LHCN-M2 (cell line): ENCODE results near the gene TRIM67. TPM values are rescaled to one million over a fixed set of nuclear protein-coding genes. Genes with fewer than 3 reads are reported as not detected.
"Not testable (repeated sequence)": the region's sequence is repeated elsewhere in the genome, so short reads cannot be mapped to it uniquely, and the experiment has no call there.

ENCODE experiments used
- DNase-seq: peaks from one replicate; pipeline ENCODE4 v3.0.0-alpha.2; 2012; ENCODE audit warnings: low read depth
- total RNA-seq: library from RNA; depleted of rRNA; stranded (reverse); fragments of >200 nt; gene quantifications from 2 replicates; pipeline ENCODE4 v1.2.3, GENCODE V29; 2014

TRIM67 gene
- total RNA-seq, 1 experiment from 2014 or later, result not detected

DNA sequence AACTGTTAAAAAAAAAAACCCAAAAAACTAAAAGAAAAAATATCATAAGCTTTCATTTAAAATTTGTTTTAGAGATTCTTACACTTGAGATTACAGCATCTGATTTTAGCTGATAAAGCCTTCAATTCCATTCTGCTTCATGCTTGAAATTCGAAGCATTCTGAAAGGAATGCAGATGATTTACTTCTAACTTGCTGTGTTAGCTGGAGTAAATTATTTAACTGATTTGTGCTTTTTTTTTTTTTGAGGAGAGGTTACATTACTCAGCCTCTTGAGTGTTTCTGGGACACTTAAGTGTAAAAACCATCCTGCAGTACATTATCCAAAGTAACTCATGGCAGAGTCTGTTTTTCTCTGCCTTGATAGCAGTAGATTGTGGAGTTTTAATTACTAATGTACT is 4.5 kb upstream of the TRIM67 start:
- DNase-seq, result no peak

DNA sequence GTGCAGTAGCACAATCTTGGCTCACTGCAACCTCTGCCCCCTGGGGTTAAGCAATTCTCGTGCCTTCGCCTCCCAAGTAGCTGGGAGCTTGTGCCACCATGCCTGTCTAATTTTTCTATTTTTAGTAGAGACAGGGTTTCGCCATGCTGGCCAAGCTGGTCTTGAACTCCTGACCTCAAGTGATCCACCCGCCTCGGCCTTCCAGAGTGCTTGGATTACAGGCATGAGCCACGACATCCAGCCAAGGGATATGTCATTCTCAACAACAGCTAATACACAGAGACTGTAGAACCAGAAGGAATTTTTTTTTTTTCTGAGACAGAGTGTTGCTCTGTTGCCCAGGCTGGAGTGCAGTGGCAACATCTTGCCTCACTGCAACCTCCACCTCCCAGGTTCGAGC is 3.7 kb upstream of the TRIM67 start:
- not testable (repeated sequence) for DNase-seq

DNA sequence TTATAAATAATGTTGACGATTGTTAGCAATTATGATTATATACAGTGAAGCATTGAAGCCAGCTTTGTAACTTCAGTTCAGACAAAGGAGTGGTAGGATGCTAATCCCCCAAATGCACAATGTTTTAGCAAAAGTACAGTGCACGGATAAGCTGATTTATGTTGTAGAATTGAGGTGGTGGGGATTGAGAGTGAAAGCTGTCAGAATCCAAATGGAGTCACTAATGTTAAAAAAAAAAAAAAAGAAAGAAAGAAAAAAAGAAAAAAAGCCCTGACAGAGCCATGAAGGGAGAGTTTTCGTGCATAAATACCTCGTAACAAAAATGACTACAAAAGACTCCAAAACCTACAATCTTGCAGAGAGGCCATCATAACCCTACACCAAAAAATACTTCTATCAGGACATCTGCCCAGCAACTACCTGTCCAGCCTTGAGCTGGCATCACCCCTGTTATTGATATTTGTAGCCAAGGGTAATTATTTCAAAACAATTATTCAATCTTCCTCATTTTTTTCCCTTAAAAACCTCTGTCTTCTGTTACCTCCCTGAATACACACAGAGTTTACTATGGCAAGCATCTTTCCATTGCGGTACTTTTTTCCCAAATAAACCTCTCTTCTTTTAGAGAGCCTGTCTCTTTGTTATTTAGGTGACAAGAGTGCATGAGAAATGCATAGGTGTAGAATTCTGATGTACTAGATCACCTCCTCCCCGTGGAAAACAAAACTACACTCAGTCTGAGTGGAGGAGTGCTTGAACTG is 2.5 kb upstream of the TRIM67 start:
- DNase-seq, result no peak

DNA sequence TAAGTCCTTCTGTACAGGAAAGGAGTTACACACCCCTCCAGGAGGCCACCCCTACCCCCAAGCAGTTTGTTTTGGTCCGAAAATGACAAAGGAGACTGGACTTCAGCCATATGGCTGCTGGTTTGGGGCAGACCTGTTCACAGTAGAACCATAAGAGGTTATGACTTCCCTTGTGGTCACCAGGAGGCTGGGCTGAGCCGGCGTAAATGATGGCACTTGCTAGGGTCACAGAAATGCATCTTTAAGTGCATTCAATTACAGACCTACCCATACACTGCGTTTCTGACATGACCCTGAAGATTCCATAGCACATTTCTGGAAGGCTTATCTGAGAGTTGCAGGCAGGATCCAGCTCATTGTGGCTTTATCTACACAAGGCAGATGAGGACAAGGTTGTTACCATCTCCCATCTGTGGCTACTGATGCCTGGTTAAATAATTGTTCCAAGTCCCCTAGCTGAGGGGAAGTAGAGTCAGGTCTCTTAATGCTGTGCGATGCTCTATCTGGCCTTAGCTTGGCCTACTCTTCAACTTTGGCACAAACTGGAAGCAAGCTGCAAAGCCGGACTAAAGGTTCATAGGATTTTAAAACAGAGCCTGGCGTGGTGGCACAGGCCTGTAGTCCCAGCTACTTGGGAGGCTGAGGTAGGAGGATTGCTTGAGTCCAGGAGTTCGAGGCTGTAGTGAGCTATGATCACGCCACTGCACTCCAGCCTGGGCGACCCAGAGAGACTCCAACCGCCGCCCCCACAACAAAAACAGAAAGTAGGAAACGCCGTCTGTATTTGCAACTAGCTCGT is 1.7 kb upstream of the TRIM67 start:
- no peak for DNase-seq

DNA sequence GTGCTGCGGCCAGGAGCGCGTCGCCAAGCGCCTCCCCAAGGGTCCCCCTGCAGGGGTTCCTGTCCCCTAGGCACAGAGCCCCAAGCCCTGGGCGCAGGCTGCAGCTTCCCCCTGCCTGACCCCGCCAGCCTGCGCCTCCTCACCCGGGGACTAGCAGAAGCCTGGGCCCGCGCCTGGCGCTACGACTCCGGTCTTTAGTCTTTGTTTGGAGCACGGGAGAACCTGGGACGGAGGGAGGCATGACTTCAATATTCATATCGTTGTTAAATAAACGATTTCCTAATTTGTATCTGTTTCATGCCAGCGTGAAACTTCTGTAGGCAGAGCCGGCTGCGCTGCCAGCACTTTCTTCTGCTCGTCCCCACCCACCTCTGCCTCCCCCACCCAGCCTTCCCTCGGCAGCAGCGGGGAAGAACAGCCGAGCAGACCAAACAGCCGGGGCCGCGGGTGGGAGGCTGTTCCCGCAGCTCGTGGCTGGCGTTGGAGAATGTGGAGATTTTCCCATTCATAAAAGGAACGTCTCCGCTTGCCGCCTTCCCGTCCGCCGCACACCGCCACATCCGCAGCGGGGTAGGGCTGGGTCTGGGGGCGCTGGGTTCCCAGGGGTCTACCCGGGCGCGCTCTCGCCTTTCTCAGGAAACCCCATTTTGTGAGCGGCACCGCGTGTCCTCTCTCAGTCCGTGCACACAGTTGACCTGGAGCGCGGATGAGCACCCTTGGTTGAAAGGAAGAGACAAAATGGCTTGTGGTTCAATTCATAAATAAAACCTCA is 777 bp upstream of the TRIM67 start:
- DNase-seq, result no peak

DNA sequence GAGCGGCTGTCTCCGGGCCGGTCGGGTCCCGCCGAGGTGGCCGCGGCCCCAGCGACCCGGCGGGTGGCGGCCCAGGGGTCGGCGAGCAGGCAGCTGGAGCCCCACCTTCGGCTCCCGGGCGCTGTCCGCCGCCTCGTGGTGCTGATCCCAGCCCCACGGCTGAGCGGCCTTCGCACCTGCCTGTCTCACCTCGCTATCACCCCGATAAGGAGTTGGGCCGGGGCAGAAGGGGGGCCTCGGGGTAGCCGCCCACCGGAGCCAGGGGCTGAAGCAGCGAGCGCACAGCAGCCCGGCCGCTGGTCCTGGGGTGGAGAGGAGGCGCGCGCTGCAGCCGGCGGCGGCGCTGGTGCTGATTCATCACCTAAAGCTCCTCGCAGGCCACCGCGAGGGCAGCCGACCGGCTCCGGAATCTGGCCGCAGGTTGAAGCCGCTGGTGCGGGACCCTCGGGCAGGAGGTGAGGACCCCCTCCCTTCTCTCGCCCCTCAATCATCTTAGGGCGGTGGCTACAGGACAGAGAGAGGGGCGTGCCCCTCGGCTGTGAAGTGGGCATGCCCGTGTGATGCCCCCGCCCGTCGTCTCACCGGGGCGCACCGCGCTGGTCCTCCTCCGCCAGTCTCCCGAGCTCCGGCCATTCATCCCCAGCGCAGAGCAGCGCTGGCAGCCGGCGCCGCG is 575 bp downstream of the TRIM67 start:
- DNase-seq, result peak; percentile 9

DNA sequence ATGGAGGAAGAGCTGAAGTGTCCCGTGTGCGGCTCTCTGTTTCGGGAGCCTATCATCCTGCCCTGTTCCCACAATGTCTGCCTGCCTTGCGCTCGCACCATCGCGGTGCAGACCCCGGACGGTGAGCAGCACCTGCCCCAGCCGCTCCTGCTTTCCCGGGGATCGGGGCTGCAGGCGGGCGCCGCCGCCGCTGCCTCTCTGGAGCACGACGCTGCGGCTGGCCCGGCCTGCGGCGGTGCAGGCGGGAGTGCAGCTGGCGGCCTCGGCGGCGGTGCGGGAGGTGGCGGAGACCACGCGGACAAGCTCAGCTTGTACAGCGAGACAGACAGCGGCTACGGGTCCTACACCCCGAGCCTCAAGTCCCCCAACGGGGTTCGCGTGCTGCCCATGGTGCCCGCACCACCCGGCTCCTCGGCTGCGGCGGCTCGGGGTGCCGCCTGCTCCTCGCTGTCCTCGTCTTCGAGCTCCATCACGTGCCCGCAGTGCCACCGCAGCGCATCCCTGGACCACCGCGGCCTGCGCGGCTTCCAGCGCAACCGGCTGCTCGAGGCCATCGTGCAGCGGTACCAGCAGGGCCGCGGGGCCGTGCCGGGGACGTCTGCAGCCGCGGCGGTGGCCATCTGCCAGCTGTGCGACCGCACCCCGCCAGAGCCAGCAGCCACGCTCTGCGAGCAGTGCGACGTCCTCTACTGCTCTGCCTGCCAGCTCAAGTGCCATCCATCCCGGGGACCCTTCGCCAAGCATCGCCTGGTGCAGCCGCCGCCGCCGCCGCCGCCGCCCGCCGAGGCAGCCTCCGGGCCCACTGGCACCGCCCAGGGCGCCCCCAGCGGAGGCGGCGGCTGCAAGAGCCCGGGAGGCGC is 1.3 kb downstream of the TRIM67 start:
- no peak for DNase-seq

DNA sequence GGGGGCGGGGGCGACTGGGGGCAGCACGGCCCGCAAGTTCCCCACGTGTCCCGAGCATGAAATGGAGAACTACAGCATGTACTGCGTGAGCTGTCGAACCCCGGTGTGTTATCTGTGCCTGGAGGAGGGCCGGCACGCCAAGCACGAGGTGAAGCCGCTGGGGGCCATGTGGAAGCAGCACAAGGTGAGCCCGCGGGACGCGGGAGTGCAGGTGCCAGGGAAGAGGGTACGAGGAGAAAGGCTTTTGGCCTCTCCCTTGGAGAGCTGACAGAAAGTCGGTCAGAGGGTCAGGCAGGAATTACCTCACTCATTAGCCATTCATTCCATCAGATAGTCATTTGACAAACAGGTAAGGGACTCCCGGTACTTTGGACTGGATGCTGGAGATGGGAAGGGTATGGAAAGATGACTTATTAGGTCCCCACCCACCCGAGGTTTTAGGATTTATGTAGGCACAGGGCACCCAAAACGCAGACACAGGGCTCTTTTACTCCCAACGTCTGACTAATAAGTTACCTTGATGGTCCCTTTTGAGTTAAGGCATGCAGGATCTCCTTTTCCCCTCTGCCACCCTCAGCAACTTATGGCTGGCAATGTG is 2.1 kb downstream of the TRIM67 start:
- no peak for DNase-seq

DNA sequence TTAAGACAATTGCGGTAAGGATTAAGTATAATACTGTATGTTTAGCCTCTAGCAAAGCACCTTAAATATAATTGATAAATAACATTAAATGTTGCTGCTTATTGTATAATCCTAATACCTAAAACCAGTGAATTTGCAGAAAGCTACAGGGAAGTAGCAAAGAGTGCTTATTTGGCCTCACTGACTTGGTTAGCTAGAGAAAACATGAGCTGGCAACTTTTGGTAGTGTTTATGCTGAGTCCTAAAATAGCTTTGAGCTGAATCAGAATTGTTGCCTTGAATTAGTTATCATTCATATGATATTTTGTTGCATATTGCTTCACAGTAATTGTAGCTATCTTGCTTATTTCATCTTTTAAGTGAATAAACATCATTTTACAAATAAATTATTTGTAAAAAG is 3.5 kb downstream of the TRIM67 start:
- DNase-seq, result peak; percentile 7

DNA sequence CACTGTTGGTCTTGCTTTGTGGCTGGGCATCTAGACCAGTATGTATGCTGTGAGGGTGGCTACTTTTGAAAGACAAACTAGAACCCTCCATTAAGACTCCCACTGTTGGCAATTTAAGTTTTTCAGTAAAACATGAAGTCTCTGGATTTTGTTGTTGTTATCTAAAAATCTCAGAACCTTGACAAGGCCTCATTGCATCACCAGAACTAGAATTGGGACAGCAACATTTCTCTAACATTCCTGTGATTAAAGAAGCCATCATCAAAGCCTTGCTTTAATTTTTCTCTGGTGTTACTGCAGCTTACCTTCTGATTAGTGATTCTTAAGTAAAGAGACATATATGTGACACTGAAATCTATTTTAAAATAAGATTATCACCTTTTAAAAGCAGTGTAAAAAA is 4.5 kb downstream of the TRIM67 start:
- no peak for DNase-seq

DNA sequence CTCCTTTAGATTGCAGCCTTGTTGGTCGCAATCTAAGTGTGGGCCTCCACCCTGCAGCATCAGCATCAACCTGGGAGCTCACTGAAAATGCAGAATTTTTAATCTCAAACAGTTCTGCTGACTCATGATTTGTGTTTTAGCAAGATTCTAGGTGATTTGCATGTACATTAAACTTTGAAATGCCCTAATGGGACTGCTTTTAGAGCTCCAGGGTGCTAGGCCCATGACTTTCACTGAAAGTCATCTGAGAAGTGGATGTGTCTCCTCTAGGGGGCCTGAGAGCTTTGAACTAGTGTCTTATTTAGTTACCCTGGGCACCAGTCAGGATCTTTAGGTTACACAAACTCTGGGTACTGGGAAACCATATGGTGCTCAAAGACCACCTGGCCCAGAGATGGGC is 9.0 kb downstream of the TRIM67 start:
- no peak for DNase-seq

DNA sequence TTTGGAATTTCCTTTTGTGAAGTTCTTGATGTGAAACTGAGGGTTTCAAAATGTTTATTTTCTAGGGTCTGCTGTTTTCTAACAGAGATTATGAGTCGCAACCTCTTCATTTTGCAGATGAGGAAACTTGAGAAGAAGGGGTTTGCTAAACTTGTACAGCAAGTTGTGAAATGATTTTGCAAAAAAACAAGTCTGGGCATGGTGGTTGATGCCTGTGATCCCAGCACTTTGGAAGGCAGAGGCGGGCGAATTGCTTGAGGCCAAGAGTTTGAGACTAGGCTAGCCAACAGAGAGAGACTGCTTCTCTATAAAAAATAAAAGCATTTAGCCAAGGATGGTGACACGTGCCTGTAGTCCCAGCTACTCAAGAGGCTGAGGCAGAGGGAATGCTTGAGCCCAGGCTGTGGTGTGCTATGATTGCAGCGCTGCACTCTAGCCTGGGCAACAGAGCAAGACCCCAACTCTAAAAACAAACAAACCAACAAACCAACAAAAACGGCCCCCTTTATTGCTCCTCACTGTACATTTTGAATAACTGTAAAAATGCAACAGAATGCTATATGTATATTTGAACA is 9.9 kb downstream of the TRIM67 start:
- DNase-seq, result no peak

DNA sequence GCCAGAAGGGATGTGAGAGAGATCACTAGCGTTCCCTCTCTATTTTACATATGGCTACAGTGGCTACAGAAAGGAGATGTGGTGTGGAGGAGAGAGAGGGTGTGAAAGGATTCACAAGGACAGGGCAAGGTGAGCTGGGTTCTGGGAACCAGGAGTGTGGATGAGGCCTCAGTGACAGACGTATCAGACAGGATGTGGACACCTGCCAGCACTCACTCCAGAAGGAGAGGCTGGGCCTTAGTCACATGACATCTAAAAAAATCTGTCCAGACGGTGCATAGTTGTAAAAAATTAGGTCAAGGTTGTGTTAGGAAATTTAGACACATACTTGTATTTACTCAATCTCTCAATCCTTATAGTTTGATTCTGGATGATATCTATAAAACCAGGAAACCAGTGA is 10.6 kb downstream of the TRIM67 start:
- no peak for DNase-seq

DNA sequence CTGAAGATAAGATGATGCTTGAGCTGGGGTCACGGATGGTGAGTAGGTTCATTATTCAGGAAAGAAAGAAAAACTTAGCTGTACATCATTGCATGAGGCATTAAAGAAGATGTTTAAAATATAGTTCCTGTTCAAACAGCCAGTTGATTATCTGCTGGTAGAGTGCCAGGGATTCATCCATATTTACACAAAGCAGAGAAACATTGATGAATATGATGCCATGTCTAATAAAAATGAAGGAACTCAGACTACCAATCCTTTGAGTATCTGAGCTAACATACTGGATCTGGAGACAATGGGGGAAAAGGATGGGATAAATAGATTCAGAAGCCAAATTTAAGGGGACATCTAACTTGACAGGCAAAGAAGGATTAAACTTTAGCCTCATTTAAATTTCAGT is 14.6 kb downstream of the TRIM67 start:
- DNase-seq, result no peak

DNA sequence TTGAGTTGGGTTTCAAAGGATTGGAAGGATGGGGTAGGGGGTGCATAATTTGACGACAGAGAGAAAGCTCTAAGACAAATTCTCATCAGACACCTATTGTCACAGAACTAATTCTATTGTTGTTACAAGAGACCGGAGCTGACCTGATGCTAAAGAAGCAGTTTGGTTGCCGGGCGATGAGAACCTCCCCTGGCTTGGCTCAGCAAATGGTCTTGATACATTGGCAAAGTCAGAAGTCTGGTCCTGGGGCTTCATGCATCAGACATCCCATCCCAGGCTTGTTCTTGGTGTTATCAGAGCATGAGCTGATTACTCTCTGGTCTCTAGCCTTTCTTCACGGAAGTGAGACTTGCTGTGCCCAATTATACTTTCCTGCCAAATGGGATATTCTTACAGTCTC is 15.4 kb downstream of the TRIM67 start:
- no peak for DNase-seq

DNA sequence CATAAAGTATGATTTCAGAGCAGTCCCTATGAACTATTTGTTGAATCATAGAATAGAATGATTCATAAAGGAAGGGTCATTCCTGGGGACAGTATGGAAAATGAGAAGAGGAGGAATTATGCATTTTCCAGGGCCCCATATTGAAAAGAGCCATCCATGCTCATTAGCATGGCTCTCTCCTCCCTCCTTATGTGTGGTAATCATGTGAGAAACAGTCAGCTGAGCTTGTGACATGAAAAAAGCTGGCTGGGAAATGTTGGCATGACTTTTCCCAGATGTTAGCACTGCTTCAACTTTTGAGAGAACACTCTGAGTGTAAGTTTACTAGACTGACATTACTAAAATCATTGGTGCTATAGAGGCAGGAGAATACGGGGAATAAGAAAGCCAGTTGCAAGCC is 16.1 kb downstream of the TRIM67 start:
- DNase-seq, result no peak

DNA sequence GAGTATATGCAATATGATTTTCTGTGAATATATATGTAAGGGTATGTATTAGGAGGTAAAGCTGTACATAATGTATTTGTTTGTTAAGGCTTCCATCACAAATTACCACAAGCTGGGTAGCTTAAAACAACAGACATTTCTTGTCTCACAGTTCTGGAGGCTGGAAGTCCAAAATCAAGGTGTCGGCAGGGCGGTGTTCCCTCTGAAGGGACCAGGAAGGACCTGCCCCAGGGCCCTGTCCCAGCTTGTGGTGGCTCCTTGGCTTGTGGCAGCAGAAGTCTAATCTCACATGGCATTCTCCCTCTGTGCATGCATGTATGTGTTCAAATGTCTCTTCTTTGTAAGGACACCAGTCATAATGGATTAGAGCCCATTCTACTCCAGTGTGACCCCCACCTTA is 17.1 kb downstream of the TRIM67 start:
- DNase-seq, result no peak

DNA sequence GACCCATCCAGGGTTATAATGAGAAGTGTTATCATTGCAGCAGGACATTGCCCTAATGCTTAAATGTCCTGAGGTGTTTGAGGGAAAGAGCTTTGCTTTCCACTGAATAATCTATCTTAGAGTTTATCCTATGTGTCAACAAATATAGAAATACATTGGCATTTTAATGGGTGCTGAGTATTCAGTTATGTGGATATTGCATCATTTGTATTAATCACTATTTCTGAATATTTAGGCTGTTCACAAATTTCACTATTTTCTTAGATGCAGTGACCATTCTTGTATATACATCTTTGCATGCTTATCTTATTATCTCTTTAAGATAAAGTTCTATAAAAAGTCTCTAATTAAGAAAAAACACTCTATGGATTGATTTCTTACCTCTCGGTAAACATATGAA is 18.2 kb downstream of the TRIM67 start:
- DNase-seq, result no peak

DNA sequence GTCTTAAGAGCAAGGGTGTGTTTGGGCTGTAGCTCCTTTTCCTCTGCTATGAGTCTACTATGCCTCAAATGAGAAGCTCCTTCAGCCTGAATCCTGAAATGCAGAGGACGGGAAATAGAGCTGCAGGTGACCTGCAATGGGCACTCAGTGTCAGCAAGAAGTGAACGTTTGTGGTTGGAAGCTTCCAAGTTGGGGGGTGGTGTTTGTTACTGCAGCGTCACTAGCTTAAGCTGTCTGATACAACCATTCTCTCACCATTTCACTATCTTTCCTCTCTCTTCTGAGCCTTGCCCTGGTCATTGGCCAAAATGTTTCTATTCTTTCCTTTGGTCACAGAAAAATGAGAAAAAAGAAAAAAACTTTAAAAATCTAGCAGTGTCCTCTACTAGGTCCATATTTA is 19.4 kb downstream of the TRIM67 start:
- DNase-seq, result no peak

DNA sequence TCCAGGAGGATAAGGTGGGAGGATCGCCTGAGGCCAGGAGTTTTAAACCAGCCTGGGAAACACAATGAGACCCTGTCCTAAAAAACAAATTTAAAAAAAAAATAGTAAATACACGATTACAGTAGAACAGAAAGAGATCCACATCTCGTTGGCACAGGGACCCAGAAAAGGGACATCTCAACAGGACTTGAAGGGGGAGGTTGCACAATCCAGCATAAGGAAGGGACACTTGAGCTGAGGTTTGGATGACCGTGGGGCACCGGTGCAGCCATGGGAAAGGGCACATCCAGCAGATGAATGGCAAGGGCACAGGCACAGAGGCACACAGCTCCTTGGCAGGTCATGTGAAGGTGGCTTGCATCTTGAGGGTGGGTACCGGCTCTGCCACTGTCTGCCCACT is 20.5 kb downstream of the TRIM67 start:
- no peak for DNase-seq
